HL-60 (cell line): ENCODE data around the gene TMOD2.

Source experiments
- DNase-seq, 2 experiments: peaks; one replicate each; pipeline ENCODE4 v3.0.0-alpha.2; 2010 to 2020; ENCODE audit warnings: low read depth in 1 of 2, low spot score in 1 of 2
- H3K27ac ChIP-seq: fragments of 250-450 bp; sonication (Bioruptor Pico); replicated peaks from 2 replicates; pipeline ENCODE4 v1.5.1; 2020; ENCODE audit warnings: mild to moderate bottlenecking, moderate library complexity
- H3K27me3 ChIP-seq: fragments of 250-450 bp; sonication (Bioruptor Pico); 2 replicates; pipeline ENCODE4 v1.5.1; 2021; ENCODE audit warnings: mild to moderate bottlenecking, moderate library complexity; ENCODE audit not compliant: insufficient read depth, poor library complexity, severe bottlenecking
- H3K4me3 ChIP-seq: replicated peaks from 2 replicates; pipeline ENCODE4 v1.5.1; 2011; ENCODE audit warnings: mild to moderate bottlenecking, control low read depth, low read length; ENCODE audit not compliant: insufficient read depth
- GABPA ChIP-seq: IDR thresholded peaks from 2 replicates; pipeline ENCODE4 v1.6.1; 2012; ENCODE audit warnings: low read depth
- POLR2AphosphoS5 ChIP-seq: IDR thresholded peaks from 2 replicates; pipeline ENCODE4 v1.6.1; 2012; ENCODE audit warnings: low read depth
- SPI1 ChIP-seq: IDR thresholded peaks from 2 replicates; pipeline ENCODE4 v1.6.1; 2012; ENCODE audit warnings: low read depth, mild to moderate bottlenecking, borderline replicate concordance
- TF ChIP-seq, protein P1 (sequence below): IDR thresholded peaks from 2 replicates; pipeline ENCODE4 v1.6.1; 2012; ENCODE audit warnings: low read depth; ENCODE audit not compliant: insufficient replicate concordance
- TF ChIP-seq, protein P2 (sequence below): IDR thresholded peaks from one replicate; pipeline ENCODE4 v1.5.1; 2011; ENCODE audit warnings: low read length, control low read depth, inconsistent platforms; ENCODE audit not compliant: insufficient read depth

Gene TMOD2

DNA sequence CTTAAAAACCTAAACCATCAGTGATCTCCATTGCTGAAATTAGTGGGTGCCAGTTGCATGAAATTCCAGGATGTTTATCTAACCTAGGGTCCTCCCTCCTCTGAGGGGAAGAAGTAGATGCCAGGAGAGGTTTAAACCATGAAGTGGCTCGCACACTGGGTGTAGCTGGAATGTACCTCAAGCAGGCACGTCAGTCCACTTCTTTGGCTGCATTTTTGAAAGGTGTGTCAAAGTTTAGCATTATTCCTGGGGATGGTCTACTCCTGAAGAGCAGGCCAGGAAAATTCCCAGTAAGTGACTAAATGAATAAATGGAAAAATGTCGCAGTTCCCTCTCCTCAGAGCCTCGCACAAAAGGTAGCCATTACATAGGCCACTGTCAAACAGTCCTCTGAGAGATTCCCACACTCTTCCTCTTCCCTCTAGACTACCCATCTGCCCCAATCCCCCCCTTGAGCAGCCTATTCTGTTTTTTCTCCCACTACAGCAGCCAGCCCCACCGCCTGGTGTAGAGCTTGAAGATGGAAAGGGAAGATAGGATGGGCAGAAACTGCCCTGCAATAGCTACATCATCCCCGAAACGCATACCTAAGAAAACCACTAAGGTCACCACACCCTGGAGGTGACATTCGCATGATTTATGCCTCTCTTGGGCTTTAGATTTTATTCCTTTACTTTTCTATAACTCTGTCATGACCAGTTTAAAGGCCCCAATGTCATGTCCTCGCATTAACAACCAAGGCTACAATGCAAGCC, 77.4 kb downstream of the TMOD2 start:
- H3K27me3 ChIP-seq, result no peaks in the 10 kb centered on the region
- H3K4me3 ChIP-seq, result peak overlapping the region; percentile 97; the same call in 1 of the 2 replicates
- DNase-seq, result no peak
- no peak overlapping the region for H3K27ac ChIP-seq
- TF ChIP-seq, protein P1, sequence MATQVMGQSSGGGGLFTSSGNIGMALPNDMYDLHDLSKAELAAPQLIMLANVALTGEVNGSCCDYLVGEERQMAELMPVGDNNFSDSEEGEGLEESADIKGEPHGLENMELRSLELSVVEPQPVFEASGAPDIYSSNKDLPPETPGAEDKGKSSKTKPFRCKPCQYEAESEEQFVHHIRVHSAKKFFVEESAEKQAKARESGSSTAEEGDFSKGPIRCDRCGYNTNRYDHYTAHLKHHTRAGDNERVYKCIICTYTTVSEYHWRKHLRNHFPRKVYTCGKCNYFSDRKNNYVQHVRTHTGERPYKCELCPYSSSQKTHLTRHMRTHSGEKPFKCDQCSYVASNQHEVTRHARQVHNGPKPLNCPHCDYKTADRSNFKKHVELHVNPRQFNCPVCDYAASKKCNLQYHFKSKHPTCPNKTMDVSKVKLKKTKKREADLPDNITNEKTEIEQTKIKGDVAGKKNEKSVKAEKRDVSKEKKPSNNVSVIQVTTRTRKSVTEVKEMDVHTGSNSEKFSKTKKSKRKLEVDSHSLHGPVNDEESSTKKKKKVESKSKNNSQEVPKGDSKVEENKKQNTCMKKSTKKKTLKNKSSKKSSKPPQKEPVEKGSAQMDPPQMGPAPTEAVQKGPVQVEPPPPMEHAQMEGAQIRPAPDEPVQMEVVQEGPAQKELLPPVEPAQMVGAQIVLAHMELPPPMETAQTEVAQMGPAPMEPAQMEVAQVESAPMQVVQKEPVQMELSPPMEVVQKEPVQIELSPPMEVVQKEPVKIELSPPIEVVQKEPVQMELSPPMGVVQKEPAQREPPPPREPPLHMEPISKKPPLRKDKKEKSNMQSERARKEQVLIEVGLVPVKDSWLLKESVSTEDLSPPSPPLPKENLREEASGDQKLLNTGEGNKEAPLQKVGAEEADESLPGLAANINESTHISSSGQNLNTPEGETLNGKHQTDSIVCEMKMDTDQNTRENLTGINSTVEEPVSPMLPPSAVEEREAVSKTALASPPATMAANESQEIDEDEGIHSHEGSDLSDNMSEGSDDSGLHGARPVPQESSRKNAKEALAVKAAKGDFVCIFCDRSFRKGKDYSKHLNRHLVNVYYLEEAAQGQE, result no peak
- TF ChIP-seq, protein P2, sequence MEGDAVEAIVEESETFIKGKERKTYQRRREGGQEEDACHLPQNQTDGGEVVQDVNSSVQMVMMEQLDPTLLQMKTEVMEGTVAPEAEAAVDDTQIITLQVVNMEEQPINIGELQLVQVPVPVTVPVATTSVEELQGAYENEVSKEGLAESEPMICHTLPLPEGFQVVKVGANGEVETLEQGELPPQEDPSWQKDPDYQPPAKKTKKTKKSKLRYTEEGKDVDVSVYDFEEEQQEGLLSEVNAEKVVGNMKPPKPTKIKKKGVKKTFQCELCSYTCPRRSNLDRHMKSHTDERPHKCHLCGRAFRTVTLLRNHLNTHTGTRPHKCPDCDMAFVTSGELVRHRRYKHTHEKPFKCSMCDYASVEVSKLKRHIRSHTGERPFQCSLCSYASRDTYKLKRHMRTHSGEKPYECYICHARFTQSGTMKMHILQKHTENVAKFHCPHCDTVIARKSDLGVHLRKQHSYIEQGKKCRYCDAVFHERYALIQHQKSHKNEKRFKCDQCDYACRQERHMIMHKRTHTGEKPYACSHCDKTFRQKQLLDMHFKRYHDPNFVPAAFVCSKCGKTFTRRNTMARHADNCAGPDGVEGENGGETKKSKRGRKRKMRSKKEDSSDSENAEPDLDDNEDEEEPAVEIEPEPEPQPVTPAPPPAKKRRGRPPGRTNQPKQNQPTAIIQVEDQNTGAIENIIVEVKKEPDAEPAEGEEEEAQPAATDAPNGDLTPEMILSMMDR, result no peak
- TF ChIP-seq SPI1 (no peak), POLR2AphosphoS5 (no peak), GABPA (no peak)

GRCh38 chr15:51829376-51830275, 78.2 kb downstream of the TMOD2 start, which contains the start of gene TMOD3:
TSS of gene TMOD3 (plus strand) at chr15:51829653. CDS start at chr15:51862885, 33,232 bp downstream.
- DNase-seq, result peak; percentile 79 to 92
- no peaks in the 10 kb centered on the region for H3K27me3 ChIP-seq
- TF ChIP-seq, protein P2, result no peak
- TF ChIP-seq SPI1 (peak; percentile 31; the same call in 1 of the 2 replicates), POLR2AphosphoS5 (peak; percentile 82), GABPA (no peak)
- TF ChIP-seq, protein P1, result no peak
- peak within 1 kb of the TSS; percentile 97 for H3K4me3 ChIP-seq
- peak within 1 kb of the TSS; percentile 88 for H3K27ac ChIP-seq

DNA sequence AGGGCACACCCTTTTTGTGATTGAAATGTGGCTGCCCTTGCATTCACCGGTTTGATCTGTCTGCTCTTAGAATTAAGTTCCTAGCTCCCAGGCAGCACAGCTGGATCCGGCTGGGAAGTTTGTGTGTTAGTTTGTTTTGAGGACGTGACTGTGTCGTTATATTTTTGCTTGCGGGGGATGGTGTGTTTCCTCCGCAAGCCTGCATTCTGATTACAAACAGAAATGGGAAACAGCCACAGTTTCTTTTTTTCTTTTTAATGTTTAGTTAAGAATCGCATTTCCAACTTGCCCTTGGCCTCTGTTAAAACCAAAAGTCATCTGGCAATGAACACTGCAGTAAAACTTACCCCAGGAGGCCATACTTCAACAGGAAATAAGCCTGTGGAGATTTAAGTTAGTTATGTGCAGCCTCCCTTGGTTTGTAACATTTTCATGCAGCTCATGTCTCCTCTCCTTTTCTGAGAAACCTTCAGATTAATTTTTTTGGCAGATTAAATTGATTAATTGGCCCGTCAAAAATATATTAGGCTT, 78.9 kb downstream of the TMOD2 start:
- Histone ChIP-seq H3K27ac (peak overlapping the region; percentile 88), H3K4me3 (peak overlapping the region; percentile 97), H3K27me3 (no peaks in the 10 kb centered on the region)
- DNase-seq, result no peak
- no peak for TF ChIP-seq SPI1
- no peak for TF ChIP-seq GABPA
- TF ChIP-seq, protein P2, result no peak
- no peak for TF ChIP-seq POLR2AphosphoS5
- TF ChIP-seq, protein P1, result no peak
